Thyroid gland (tissue), 4 donors: Measurements from ENCODE around the gene MIS18A. TPM values are rescaled to one million over a fixed set of nuclear protein-coding genes. Genes with fewer than 3 reads are reported as not detected.
"Not testable (repeated sequence)": the region's sequence is repeated elsewhere in the genome, so short reads cannot be mapped to it uniquely, and the experiment has no call there.

Source experiments
- DNase-seq, 2 donors: peaks; one replicate each; pipeline ENCODE4 v3.0.0-alpha.2; 2019
- H3K27ac ChIP-seq, 3 donors: fragments of 200-600 bp; sonication (generic); 1 replicate in 2 of 3; 2 replicates in 1 of 3; pipeline ENCODE4 v1.5.1; 2016 to 2019; ENCODE audit warnings: mild to moderate bottlenecking in 1 of 3, moderate library complexity in 1 of 3
- H3K27me3 ChIP-seq: fragments of 200-600 bp; sonication (generic); one replicate; pipeline ENCODE4 v1.5.1; 2019
- H3K36me3 ChIP-seq, 2 donors: fragments of 200-600 bp; sonication (generic); one replicate each; pipeline ENCODE4 v1.5.1; 2016 to 2019
- H3K4me1 ChIP-seq, 2 donors: fragments of 200-600 bp; sonication (generic); one replicate each; pipeline ENCODE4 v1.5.1; 2017 to 2019
- H3K4me3 ChIP-seq, 3 donors: fragments of 200-600 bp; sonication (generic); replicated peaks in 1 of 3; 1 replicate in 2 of 3; 2 replicates in 1 of 3; pipeline ENCODE4 v1.5.1; 2016; ENCODE audit warnings: mild to moderate bottlenecking in 1 of 3
- H3K9me3 ChIP-seq: fragments of 200-600 bp; sonication (generic); one replicate; pipeline ENCODE4 v1.5.1; 2017
- CTCF ChIP-seq, 6 experiments: fragments of 200-600 bp in 3 of 6; fragments of 450-650 bp in 3 of 6; sonication (generic) in 3 of 6; IDR thresholded peaks; one replicate each; pipeline ENCODE4 v1.5.1; 2016 to 2019; ENCODE audit warnings: antibody characterized with exemption in 6 of 6, mild to moderate bottlenecking in 2 of 6, inconsistent platforms in 1 of 6, moderate library complexity in 1 of 6
- POLR2A ChIP-seq, 2 donors: fragments of 450-650 bp; IDR thresholded peaks; one replicate each; pipeline ENCODE4 v1.6.1; 2017; ENCODE audit warnings: antibody characterized with exemption in 2 of 2, mild to moderate bottlenecking in 2 of 2, moderate library complexity in 1 of 2
- WGBS, 2 donors: methylation state at CpG; one replicate each; pipeline ENCODE4 v1.1.5; 2017; 5-methylcytosine and 5-hydroxymethylcytosine counted together
- intact Hi-C: fragments of 100-400 bp; cut with DNase I; formaldehyde crosslinking; loops from one replicate; pipeline ENCODE4 v1.15.1; 2023
- total RNA-seq, 4 donors: library from RNA; depleted of rRNA; stranded (reverse); fragments of >200 nt; gene quantifications; one replicate each; pipeline ENCODE4 v1.2.3, GENCODE V29; 2016

MIS18A gene
- total RNA-seq, 4 donors from 2014 or later = 4.8 to 7.1 (median 7.0) TPM

DNA sequence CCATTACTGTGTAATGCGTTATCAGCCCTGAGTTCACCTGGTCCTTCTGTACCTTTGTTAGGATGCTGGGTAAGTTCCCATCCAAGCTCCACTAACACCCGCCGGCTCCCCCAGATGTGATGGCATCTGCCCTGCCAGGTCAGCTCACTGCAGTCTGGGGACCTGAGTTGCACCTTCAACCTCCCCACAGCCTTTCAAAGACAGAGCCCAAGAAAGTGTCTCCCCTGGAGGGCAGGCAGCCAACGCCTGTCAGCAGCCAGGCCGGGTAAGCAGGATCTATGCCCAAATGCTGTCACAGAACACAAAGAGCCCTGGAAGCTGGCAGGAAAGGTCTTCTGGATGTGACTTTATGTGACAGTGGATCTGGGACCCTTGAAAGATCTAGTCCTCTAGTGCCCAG, 33.5 kb upstream of the MIS18A start:
- TF ChIP-seq POLR2A (IDR thresholded peaks at IDR 0.05) (no peak), CTCF (IDR thresholded peaks at IDR 0.05) (no peak)
- no peak overlapping the region for H3K4me3 ChIP-seq
- H3K36me3 ChIP-seq = peaks cover 23 to 24% of the 10 kb centered on the region in 2 donors
- no peaks in the 10 kb centered on the region for H3K27me3 ChIP-seq
- intact Hi-C loops = no loop called here
- no peaks in the 10 kb centered on the region for H3K9me3 ChIP-seq
- DNase-seq = no peak
- 88 to 97% methylated on average over 3 to 5 of the region's 5 CpGs for WGBS, 2 donors
- H3K27ac ChIP-seq = no peak overlapping the region
- H3K4me1 ChIP-seq = peaks cover 0 to 4% of the 10 kb centered on the region in 2 donors

DNA sequence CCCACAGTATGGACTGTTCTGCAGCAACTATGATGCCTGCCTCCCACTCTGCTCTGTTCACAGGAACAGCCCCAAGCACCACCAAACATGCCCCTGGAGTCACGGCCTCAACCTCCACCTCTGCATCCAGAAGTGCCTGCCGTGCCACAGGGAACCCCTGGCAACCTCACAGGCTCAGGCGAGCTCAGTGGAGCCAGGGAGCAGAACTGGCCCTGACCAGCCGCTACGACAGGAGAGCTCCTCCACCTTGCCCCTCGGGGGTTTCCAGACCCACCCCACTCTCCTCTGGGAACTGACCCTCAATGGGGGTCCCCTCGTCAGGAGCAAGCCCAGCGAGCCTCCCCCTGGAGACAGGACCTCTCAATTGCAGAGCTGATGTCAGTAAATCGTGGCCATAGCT, 32.8 kb upstream of the MIS18A start:
- peaks cover 0 to 4% of the 10 kb centered on the region in 2 donors for H3K4me1 ChIP-seq
- H3K27me3 ChIP-seq = no peaks in the 10 kb centered on the region
- no peak overlapping the region for H3K27ac ChIP-seq
- WGBS, 2 donors = 95 to 100% methylated on average over 4 to 9 of the region's 9 CpGs
- H3K4me3 ChIP-seq = no peak overlapping the region
- no peak for DNase-seq
- TF ChIP-seq POLR2A (IDR thresholded peaks at IDR 0.05) (no peak), CTCF (IDR thresholded peaks at IDR 0.05) (no peak)
- H3K36me3 ChIP-seq = peaks cover 16% of the 10 kb centered on the region in 2 donors
- H3K9me3 ChIP-seq = no peaks in the 10 kb centered on the region
- intact Hi-C loops = no loop called here

- WGBS, 2 donors = 92 to 96% methylated on average over 9 of the region's 9 CpGs
- H3K4me1 ChIP-seq, intact Hi-C loops, H3K27ac ChIP-seq, H3K27me3 ChIP-seq, H3K9me3 ChIP-seq, DNase-seq, H3K4me3 ChIP-seq: not testable (repeated sequence)
- H3K36me3 ChIP-seq = peaks cover 10% of the 10 kb centered on the region in 2 donors
Observed at GRCh38 chr21:32310976-32311375, 32.1 kb upstream of the MIS18A start.

GRCh38 chr21:32309906-32310460, 31.1 kb upstream of the MIS18A start:
- Histone ChIP-seq H3K27me3 (no peaks in the 10 kb centered on the region), H3K9me3 (no peaks in the 10 kb centered on the region), H3K4me3 (no peak overlapping the region), H3K36me3 (peaks cover 6 to 9% of the 10 kb centered on the region in 2 donors), H3K27ac (no peak overlapping the region), H3K4me1 (no peaks in the 10 kb centered on the region)
- no peak for TF ChIP-seq POLR2A (IDR thresholded peaks at IDR 0.05)
- no peak for TF ChIP-seq CTCF (IDR thresholded peaks at IDR 0.05)
- WGBS, 2 donors = 92 to 94% methylated on average over 6 to 7 of the region's 7 CpGs
- no peak for DNase-seq
- intact Hi-C loops = no loop called here

DNA sequence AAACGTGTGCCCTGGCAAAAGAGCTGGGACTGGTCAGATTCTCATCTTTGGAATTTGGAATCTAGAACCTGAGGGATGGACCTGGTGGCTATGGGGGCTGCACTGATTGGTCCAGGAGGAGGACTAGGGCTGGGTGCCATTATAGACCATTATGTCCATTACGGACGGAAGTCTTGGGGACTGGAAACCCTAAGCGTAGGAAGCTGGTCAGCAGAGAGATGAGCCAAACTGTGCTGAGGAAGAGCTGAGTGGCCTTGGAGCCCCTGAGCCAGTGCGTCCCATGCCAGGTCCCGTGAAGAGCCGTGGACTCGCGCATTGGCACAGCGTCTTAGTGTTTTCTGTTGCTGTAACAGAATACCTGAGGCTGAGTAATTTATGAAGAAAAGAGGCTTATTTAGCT, 29.8 kb upstream of the MIS18A start:
- intact Hi-C loops = no loop called here
- H3K27me3 ChIP-seq = no peaks in the 10 kb centered on the region
- no peaks in the 10 kb centered on the region for H3K4me1 ChIP-seq
- no peak overlapping the region for H3K4me3 ChIP-seq
- H3K9me3 ChIP-seq = no peaks in the 10 kb centered on the region
- TF ChIP-seq POLR2A (IDR thresholded peaks at IDR 0.05) (no peak), CTCF (IDR thresholded peaks at IDR 0.05) (no peak)
- 94 to 96% methylated on average over 10 of the region's 10 CpGs for WGBS, 2 donors
- no peaks in the 10 kb centered on the region for H3K36me3 ChIP-seq
- H3K27ac ChIP-seq = no peak overlapping the region
- DNase-seq = no peak

GRCh38 chr21:32307706-32308105, 28.9 kb upstream of the MIS18A start:
- Histone ChIP-seq H3K27me3 (no peaks in the 10 kb centered on the region), H3K9me3 (no peaks in the 10 kb centered on the region), H3K4me1 (no peaks in the 10 kb centered on the region), H3K4me3 (no peak overlapping the region), H3K27ac (no peak overlapping the region), H3K36me3 (no peaks in the 10 kb centered on the region)
- WGBS, 2 donors = 98 to 99% methylated on average over 4 of the region's 4 CpGs
- intact Hi-C loops = no loop called here
- TF ChIP-seq POLR2A (IDR thresholded peaks at IDR 0.05) = no peak
- TF ChIP-seq CTCF (IDR thresholded peaks at IDR 0.05) = no peak
- no peak for DNase-seq
